ENCODE data around the gene CASZ1.

The CASZ1 gene

GRCh38 chr1:10829965-10830515 lies 33.6 kb upstream of the CASZ1 start:
- in situ Hi-C loops (cut with MboI; ENCODE audit: low sequenced_read_pairs) = no loop called here
- Histone ChIP-seq H3K4me3 (no peak overlapping the region), H3K4me1 (no peaks in the 10 kb centered on the region), H3K9me3 (no peaks in the 10 kb centered on the region), H3K27me3 (ENCODE audit: low read depth) (no peaks in the 10 kb centered on the region), H3K36me3 (replicated peaks) (no peaks in the 10 kb centered on the region)
- no peak for DNase-seq (ENCODE audit: low spot score in 2 of 2)

GRCh38 chr1:10829067-10829818 lies 32.8 kb upstream of the CASZ1 start:
- in situ Hi-C loops (cut with MboI; ENCODE audit: low sequenced_read_pairs) = no loop called here
- H3K9me3 ChIP-seq = no peaks in the 10 kb centered on the region
- H3K4me3 ChIP-seq = no peak overlapping the region
- no peaks in the 10 kb centered on the region for H3K4me1 ChIP-seq
- no peaks in the 10 kb centered on the region for H3K36me3 ChIP-seq (replicated peaks)
- DNase-seq (ENCODE audit: low spot score in 2 of 2) = no peak
- no peaks in the 10 kb centered on the region for H3K27me3 ChIP-seq (ENCODE audit: low read depth)

GRCh38 chr1:10827377-10828333 lies 31.2 kb upstream of the CASZ1 start:
- no peaks in the 10 kb centered on the region for H3K27me3 ChIP-seq (ENCODE audit: low read depth)
- no peaks in the 10 kb centered on the region for H3K36me3 ChIP-seq (replicated peaks)
- DNase-seq (ENCODE audit: low spot score in 2 of 2) = no peak
- no peaks in the 10 kb centered on the region for H3K4me1 ChIP-seq
- in situ Hi-C loops (cut with MboI; ENCODE audit: low sequenced_read_pairs) = no loop called here
- no peak overlapping the region for H3K4me3 ChIP-seq
- no peaks in the 10 kb centered on the region for H3K9me3 ChIP-seq

- in situ Hi-C loops (cut with MboI; ENCODE audit: low sequenced_read_pairs) = no loop called here
- no peak for DNase-seq (ENCODE audit: low spot score in 2 of 2)
- Histone ChIP-seq H3K9me3 (no peaks in the 10 kb centered on the region), H3K27me3 (ENCODE audit: low read depth) (no peaks in the 10 kb centered on the region), H3K4me1 (no peaks in the 10 kb centered on the region), H3K36me3 (replicated peaks) (no peaks in the 10 kb centered on the region), H3K4me3 (no peak overlapping the region)
Measured at GRCh38 chr1:10825592-10825991, 29.1 kb upstream of the CASZ1 start.

- Histone ChIP-seq H3K27me3 (ENCODE audit: low read depth) (no peaks in the 10 kb centered on the region), H3K4me1 (no peaks in the 10 kb centered on the region), H3K9me3 (no peaks in the 10 kb centered on the region), H3K4me3 (no peak overlapping the region), H3K36me3 (replicated peaks) (no peaks in the 10 kb centered on the region)
- no peak for DNase-seq (ENCODE audit: low spot score in 2 of 2)
- in situ Hi-C loops (cut with MboI; ENCODE audit: low sequenced_read_pairs) = no loop called here
Measured at GRCh38 chr1:10824821-10825540, 28.5 kb upstream of the CASZ1 start.

- no peak for DNase-seq (ENCODE audit: low spot score in 2 of 2)
- Histone ChIP-seq H3K36me3 (replicated peaks) (no peaks in the 10 kb centered on the region), H3K9me3 (no peaks in the 10 kb centered on the region), H3K4me3 (no peak overlapping the region), H3K4me1 (no peaks in the 10 kb centered on the region), H3K27me3 (ENCODE audit: low read depth) (no peaks in the 10 kb centered on the region)
- in situ Hi-C loops (cut with MboI; ENCODE audit: low sequenced_read_pairs) = no loop called here
Measured at GRCh38 chr1:10823000-10823401, 26.6 kb upstream of the CASZ1 start.

- in situ Hi-C loops (cut with MboI; ENCODE audit: low sequenced_read_pairs) = no loop called here
- Histone ChIP-seq H3K36me3 (replicated peaks) (no peaks in the 10 kb centered on the region), H3K9me3 (no peaks in the 10 kb centered on the region), H3K4me3 (no peak overlapping the region), H3K4me1 (no peaks in the 10 kb centered on the region), H3K27me3 (ENCODE audit: low read depth) (no peaks in the 10 kb centered on the region)
- DNase-seq (ENCODE audit: low spot score in 2 of 2) = no peak
Measured at GRCh38 chr1:10821388-10821787, 24.9 kb upstream of the CASZ1 start.

- peaks cover 3% of the 10 kb centered on the region for H3K4me1 ChIP-seq
- H3K4me3 ChIP-seq = no peak overlapping the region
- no peaks in the 10 kb centered on the region for H3K36me3 ChIP-seq (replicated peaks)
- H3K27me3 ChIP-seq (ENCODE audit: low read depth) = no peaks in the 10 kb centered on the region
- no peaks in the 10 kb centered on the region for H3K9me3 ChIP-seq
- in situ Hi-C loops (cut with MboI; ENCODE audit: low sequenced_read_pairs) = no loop called here
- no peak for DNase-seq (ENCODE audit: low spot score in 2 of 2)
Measured at GRCh38 chr1:10820422-10820821, 24.0 kb upstream of the CASZ1 start.

- no peak for DNase-seq (ENCODE audit: low spot score in 2 of 2)
- no peaks in the 10 kb centered on the region for H3K9me3 ChIP-seq
- in situ Hi-C loops (cut with MboI; ENCODE audit: low sequenced_read_pairs) = no loop called here
- no peaks in the 10 kb centered on the region for H3K36me3 ChIP-seq (replicated peaks)
- no peaks in the 10 kb centered on the region for H3K27me3 ChIP-seq (ENCODE audit: low read depth)
- no peak overlapping the region for H3K4me3 ChIP-seq
- peaks cover 12% of the 10 kb centered on the region for H3K4me1 ChIP-seq
Measured at GRCh38 chr1:10819198-10819901, 22.9 kb upstream of the CASZ1 start.

GRCh38 chr1:10818262-10819197 lies 22.1 kb upstream of the CASZ1 start:
- in situ Hi-C loops (cut with MboI; ENCODE audit: low sequenced_read_pairs) = no loop called here
- no peaks in the 10 kb centered on the region for H3K9me3 ChIP-seq
- no peaks in the 10 kb centered on the region for H3K27me3 ChIP-seq (ENCODE audit: low read depth)
- peaks cover 12% of the 10 kb centered on the region for H3K4me1 ChIP-seq
- no peak overlapping the region for H3K4me3 ChIP-seq
- no peaks in the 10 kb centered on the region for H3K36me3 ChIP-seq (replicated peaks)
- DNase-seq (ENCODE audit: low spot score in 2 of 2) = no peak

GRCh38 chr1:10816743-10817369 lies 20.4 kb upstream of the CASZ1 start:
- in situ Hi-C loops (cut with MboI; ENCODE audit: low sequenced_read_pairs) = no loop called here
- Histone ChIP-seq H3K4me3 (no peak overlapping the region), H3K4me1 (peaks cover 12% of the 10 kb centered on the region), H3K27me3 (ENCODE audit: low read depth) (no peaks in the 10 kb centered on the region), H3K9me3 (no peaks in the 10 kb centered on the region), H3K36me3 (replicated peaks) (no peaks in the 10 kb centered on the region)
- no peak for DNase-seq (ENCODE audit: low spot score in 2 of 2)

GRCh38 chr1:10816233-10816632 lies 19.8 kb upstream of the CASZ1 start:
- Histone ChIP-seq H3K27me3 (ENCODE audit: low read depth) (no peaks in the 10 kb centered on the region), H3K9me3 (no peaks in the 10 kb centered on the region), H3K36me3 (replicated peaks) (no peaks in the 10 kb centered on the region), H3K4me3 (no peak overlapping the region), H3K4me1 (peaks cover 12% of the 10 kb centered on the region)
- DNase-seq (ENCODE audit: low spot score in 2 of 2) = no peak
- in situ Hi-C loops (cut with MboI; ENCODE audit: low sequenced_read_pairs) = no loop called here

Data from HAP-1 (cell line).